ENCODE measurements around the gene KCNK18. TPM values are rescaled to one million over a fixed set of nuclear protein-coding genes. Genes with fewer than 3 reads are reported as not detected.

The KCNK18 gene
- total RNA-seq, 1 experiment from 2014 or later = not detected

GRCh38 chr10:117223693-117224430 is 26.6 kb downstream of the KCNK18 start:
- Histone ChIP-seq H3K79me2 (ENCODE audit: insufficient read depth, low read length) (no peaks in the 10 kb centered on the region), H3K56ac (ENCODE audit: insufficient read length, low read depth, low read length) (no peak overlapping the region), H4K5ac (ENCODE audit: insufficient read length, low read depth, low read length) (no peak overlapping the region), H2BK5ac (ENCODE audit: insufficient read length, low read length) (no peak overlapping the region), H3K9ac (ENCODE audit: extremely low read depth, insufficient read length, low read length) (no peak overlapping the region), H4K20me1 (ENCODE audit: control insufficient read depth, insufficient read depth, insufficient read length) (no peaks in the 10 kb centered on the region), H2AFZ (ENCODE audit: low read length) (no peak overlapping the region), H2BK12ac (ENCODE audit: insufficient read length, low read depth, low read length) (no peak overlapping the region), H3K18ac (ENCODE audit: insufficient read length, low read depth, low read length) (no peak overlapping the region), H3K4me2 (ENCODE audit: insufficient read depth, insufficient read length, low read length) (no peak overlapping the region), H3K23ac (ENCODE audit: insufficient read length, low read depth, low read length) (no peak overlapping the region), H3K4ac (ENCODE audit: low read depth, low read length) (no peak overlapping the region), H2BK120ac (ENCODE audit: low read depth, low read length, poor library complexity, severe bottlenecking) (no peak overlapping the region), H4K91ac (ENCODE audit: insufficient read length, low read depth, low read length) (no peak overlapping the region), H3K23me2 (ENCODE audit: insufficient read length, low read depth, low read length, poor library complexity, severe bottlenecking) (no peaks in the 10 kb centered on the region), H3K27me3 (ENCODE audit: insufficient read depth, low read length) (no peaks in the 10 kb centered on the region), H2BK20ac (ENCODE audit: low read depth, low read length, poor library complexity, severe bottlenecking) (no peak overlapping the region), H3K4me1 (ENCODE audit: insufficient read depth, low read length) (no peaks in the 10 kb centered on the region; the same call in 1 of the 2 replicates), H3K79me1 (ENCODE audit: insufficient read depth, low read depth, low read length, poor library complexity, severe bottlenecking) (no peaks in the 10 kb centered on the region), H3K9me3 (ENCODE audit: control insufficient read depth, low read depth, low read length) (no peaks in the 10 kb centered on the region), H3T11ph (ENCODE audit: low read length) (no peak overlapping the region), H2AK5ac (ENCODE audit: insufficient read length, low read length) (no peak overlapping the region), H2BK15ac (ENCODE audit: low read depth, low read length) (no peak overlapping the region), H3K14ac (ENCODE audit: insufficient read depth, low read length) (no peak overlapping the region), H4K8ac (replicated peaks; ENCODE audit: insufficient read length, low read depth, low read length) (no peak overlapping the region), H3K27ac (ENCODE audit: insufficient read length, low read depth, low read length) (no peak overlapping the region)
- no CpG with 5 or more reads among the region's 7 CpGs for WGBS (ENCODE audit: extremely low coverage, insufficient read length, low lambda C conversion rate)
- H3K9me3 Mint-ChIP-seq = 0 out of 5 replicates have a peak, but pooled peaks cover 0 to under 1% of the 10 kb centered on the region in 2 experiments
- peak overlapping the region in 1 of 3 experiments; percentile 94; a peak in 1 of 7 replicates for H3K27ac Mint-ChIP-seq
- no peaks in the 10 kb centered on the region for H3K36me3 Mint-ChIP-seq (ENCODE audit: insufficient read depth in 1 of 3, low read depth in 3 of 3)
- no peak for DNase-seq
- peaks cover 25 to 42% of the 10 kb centered on the region in 2 experiments for H3K4me1 Mint-ChIP-seq
- H3K4me3 Mint-ChIP-seq = no peak overlapping the region
- peaks cover 16% of the 10 kb centered on the region for H3K27me3 Mint-ChIP-seq (ENCODE audit: low read depth)
- TF ChIP-seq, protein P1, sequence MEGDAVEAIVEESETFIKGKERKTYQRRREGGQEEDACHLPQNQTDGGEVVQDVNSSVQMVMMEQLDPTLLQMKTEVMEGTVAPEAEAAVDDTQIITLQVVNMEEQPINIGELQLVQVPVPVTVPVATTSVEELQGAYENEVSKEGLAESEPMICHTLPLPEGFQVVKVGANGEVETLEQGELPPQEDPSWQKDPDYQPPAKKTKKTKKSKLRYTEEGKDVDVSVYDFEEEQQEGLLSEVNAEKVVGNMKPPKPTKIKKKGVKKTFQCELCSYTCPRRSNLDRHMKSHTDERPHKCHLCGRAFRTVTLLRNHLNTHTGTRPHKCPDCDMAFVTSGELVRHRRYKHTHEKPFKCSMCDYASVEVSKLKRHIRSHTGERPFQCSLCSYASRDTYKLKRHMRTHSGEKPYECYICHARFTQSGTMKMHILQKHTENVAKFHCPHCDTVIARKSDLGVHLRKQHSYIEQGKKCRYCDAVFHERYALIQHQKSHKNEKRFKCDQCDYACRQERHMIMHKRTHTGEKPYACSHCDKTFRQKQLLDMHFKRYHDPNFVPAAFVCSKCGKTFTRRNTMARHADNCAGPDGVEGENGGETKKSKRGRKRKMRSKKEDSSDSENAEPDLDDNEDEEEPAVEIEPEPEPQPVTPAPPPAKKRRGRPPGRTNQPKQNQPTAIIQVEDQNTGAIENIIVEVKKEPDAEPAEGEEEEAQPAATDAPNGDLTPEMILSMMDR (conservative IDR thresholded peaks at IDR 0.05) = no peak

Measured in H9 (cell line).